Activated B cell treated with CpG ODN at 0.5 μM for 24 hours (primary cell): ENCODE measurements around the gene TNKS2. TPM values are rescaled to one million over a fixed set of nuclear protein-coding genes. Genes with fewer than 3 reads are reported as not detected.

Experiments used
- ATAC-seq: fragments of 200-7000 bp; cut with Tn5 transposase; one replicate; pipeline ENCODE4 v1.10.0; 2021; ENCODE audit warnings: low read depth, mild to moderate bottlenecking, moderate library complexity
- CTCF ChIA-PET: fragments of 350-600 bp; sonication (Branson Sonifier 250); formaldehyde crosslinking; loops from one replicate; lab custom pipeline; 2021; ENCODE audit warnings: antibody characterized with exemption; lab: Charles Lee
- POLR2A ChIA-PET: fragments of 350-600 bp; sonication (Branson Sonifier 250); formaldehyde crosslinking; loops from one replicate; lab custom pipeline; 2021; ENCODE audit warnings: antibody characterized with exemption; lab: Charles Lee
- DNase-seq: peaks from one replicate; pipeline ENCODE4 v3.0.0; 2022
- H3K27ac Mint-ChIP-seq: one replicate; pipeline ENCODE4 v1.8.0; 2020; ENCODE audit warnings: mixed read lengths
- H3K27me3 Mint-ChIP-seq: one replicate; pipeline ENCODE4 v1.8.0; 2021; ENCODE audit warnings: mixed read lengths
- H3K36me3 Mint-ChIP-seq: one replicate; pipeline ENCODE4 v1.8.0; 2021; ENCODE audit warnings: low read depth, mixed read lengths
- H3K4me1 Mint-ChIP-seq: one replicate; pipeline ENCODE4 v1.8.0; 2021; ENCODE audit warnings: mixed read lengths
- H3K4me3 Mint-ChIP-seq: one replicate; pipeline ENCODE4 v1.8.0; 2020; ENCODE audit warnings: mild to moderate bottlenecking, mixed read lengths
- H3K9me3 Mint-ChIP-seq: one replicate; pipeline ENCODE4 v1.8.0; 2020; ENCODE audit warnings: mixed read lengths
- intact Hi-C: fragments of 100-400 bp; cut with micrococcal nuclease; formaldehyde crosslinking; loops from one replicate; pipeline ENCODE4 v1.15.1; 2024
- total RNA-seq: library from RNA; stranded (reverse); gene quantifications from 2 replicates; pipeline ENCODE4 v1.2.3, GENCODE V29; 2022
- TF ChIP-seq, protein P1 (sequence below): fragments of 200-600 bp; IDR thresholded peaks from one replicate; pipeline ENCODE4 v1.8.0; 2022; ENCODE audit warnings: antibody characterized with exemption, mild to moderate bottlenecking

Gene TNKS2
- total RNA-seq, 1 donor from 2014 or later, result 33.1 TPM

DNA sequence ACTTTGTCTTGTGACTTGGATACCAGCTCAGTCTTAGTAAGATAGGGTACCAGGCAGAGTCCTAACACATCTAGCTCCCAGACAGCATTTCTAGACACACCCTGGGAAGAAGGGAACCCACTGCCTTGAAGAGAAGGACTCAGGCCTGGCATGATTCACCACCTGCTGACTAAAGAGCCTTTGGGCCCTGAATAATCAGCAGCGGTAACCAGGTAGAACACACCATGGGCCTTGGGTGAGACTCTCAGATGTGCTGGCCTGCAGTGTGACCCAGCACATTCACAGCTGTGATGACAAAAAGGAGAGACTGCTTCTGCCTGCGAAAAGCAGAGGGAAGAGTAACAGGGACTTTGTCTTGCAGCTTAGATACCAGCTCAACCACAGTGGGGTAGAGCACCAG lies 10.4 kb upstream of the TNKS2 start:
- DNase-seq (no peak), ATAC-seq (no peak)
- intact Hi-C loops, result no loop called here
- no peaks in the 10 kb centered on the region for H3K9me3 Mint-ChIP-seq
- H3K27me3 Mint-ChIP-seq, result no peaks in the 10 kb centered on the region
- CTCF ChIA-PET, result no interaction called here
- TF ChIP-seq, protein P1, sequence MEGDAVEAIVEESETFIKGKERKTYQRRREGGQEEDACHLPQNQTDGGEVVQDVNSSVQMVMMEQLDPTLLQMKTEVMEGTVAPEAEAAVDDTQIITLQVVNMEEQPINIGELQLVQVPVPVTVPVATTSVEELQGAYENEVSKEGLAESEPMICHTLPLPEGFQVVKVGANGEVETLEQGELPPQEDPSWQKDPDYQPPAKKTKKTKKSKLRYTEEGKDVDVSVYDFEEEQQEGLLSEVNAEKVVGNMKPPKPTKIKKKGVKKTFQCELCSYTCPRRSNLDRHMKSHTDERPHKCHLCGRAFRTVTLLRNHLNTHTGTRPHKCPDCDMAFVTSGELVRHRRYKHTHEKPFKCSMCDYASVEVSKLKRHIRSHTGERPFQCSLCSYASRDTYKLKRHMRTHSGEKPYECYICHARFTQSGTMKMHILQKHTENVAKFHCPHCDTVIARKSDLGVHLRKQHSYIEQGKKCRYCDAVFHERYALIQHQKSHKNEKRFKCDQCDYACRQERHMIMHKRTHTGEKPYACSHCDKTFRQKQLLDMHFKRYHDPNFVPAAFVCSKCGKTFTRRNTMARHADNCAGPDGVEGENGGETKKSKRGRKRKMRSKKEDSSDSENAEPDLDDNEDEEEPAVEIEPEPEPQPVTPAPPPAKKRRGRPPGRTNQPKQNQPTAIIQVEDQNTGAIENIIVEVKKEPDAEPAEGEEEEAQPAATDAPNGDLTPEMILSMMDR, result no peak
- no peaks in the 10 kb centered on the region for H3K36me3 Mint-ChIP-seq
- POLR2A ChIA-PET, result no interaction called here
- no peaks in the 10 kb centered on the region for H3K4me1 Mint-ChIP-seq
- H3K27ac Mint-ChIP-seq, result no peak overlapping the region
- no peak overlapping the region for H3K4me3 Mint-ChIP-seq

GRCh38 chr10:91788527-91788926 lies 9.7 kb upstream of the TNKS2 start:
- intact Hi-C loops, result no loop called here
- Mint-ChIP-seq H3K9me3 (no peaks in the 10 kb centered on the region), H3K27me3 (no peaks in the 10 kb centered on the region), H3K36me3 (no peaks in the 10 kb centered on the region), H3K4me3 (no peak overlapping the region), H3K27ac (no peak overlapping the region), H3K4me1 (no peaks in the 10 kb centered on the region)
- ChIA-PET POLR2A (no interaction called here), CTCF (no interaction called here)
- TF ChIP-seq, protein P1, result no peak
- ATAC-seq (no peak), DNase-seq (no peak)

DNA sequence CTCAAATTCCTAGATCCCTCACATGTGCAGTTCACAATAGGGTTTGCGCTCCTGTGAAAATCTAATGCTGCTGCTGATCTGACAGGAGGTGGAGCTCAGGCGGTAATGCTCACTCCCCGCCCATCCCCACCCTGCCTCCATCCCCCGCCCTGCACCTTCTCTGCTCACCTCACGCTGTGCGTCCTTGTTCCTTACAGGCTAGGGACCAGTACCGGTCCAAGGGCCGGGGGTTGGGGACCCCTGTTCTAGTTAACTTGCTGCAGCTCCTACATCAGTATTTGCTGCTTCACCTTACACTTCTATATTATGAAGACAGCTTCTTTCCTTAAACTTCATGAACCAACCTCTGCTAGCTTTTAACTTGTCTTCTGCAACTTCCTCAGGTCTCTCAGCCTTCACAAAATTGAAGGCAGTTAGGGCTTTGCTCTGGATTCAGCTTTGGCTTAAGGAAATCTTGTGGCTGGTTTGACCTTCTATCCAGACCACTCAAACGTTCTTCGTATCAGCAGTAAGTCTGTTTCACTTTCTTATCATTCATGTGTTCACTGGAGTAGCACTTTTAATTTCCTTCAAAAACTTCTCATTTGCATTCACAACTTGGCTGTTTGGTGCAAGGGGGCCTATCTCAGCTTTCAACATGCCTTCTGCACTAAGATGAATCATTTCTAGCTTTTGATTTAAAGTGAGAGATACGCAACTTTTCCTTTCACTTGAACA lies 1.7 kb upstream of the TNKS2 start:
- ATAC-seq (peak; percentile 47), DNase-seq (peak; percentile 20)
- TF ChIP-seq, protein P1, result no peak
- H3K4me3 Mint-ChIP-seq, result peak overlapping the region; percentile 87
- H3K27me3 Mint-ChIP-seq, result no peaks in the 10 kb centered on the region
- H3K9me3 Mint-ChIP-seq, result no peaks in the 10 kb centered on the region
- peaks cover 27% of the 10 kb centered on the region for H3K36me3 Mint-ChIP-seq
- ChIA-PET CTCF (interaction anchor here (0.8 to 1.8 kb wide), 2 partner anchors 38 to 112 kb away, joined by 3 to 9 read pairs; partner anchors contain the start of gene FGFBP3), POLR2A (interaction anchor here (1.1 to 4.3 kb wide), 5 partner anchors 13 to 795 kb away, joined by 3 to 28 read pairs (median 7); partner anchors contain the start of gene BTAF1)
- peaks cover 51% of the 10 kb centered on the region for H3K4me1 Mint-ChIP-seq
- intact Hi-C loops, result loop anchor here (5.0 to 10.0 kb wide), 6 partner anchors 572 to 1909 kb away; partner anchors contain the start of genes EXOC6, IDE and PCGF5
- peak overlapping the region; percentile 97 for H3K27ac Mint-ChIP-seq

GRCh38 chr10:91797048-91797690 lies 1.1 kb upstream of the TNKS2 start:
- Mint-ChIP-seq H3K4me3 (peak overlapping the region; percentile 87), H3K4me1 (peaks cover 58% of the 10 kb centered on the region), H3K9me3 (no peaks in the 10 kb centered on the region), H3K27ac (peak overlapping the region; percentile 97), H3K36me3 (peaks cover 29% of the 10 kb centered on the region), H3K27me3 (no peaks in the 10 kb centered on the region)
- TF ChIP-seq, protein P1, result no peak
- ChIA-PET CTCF (interaction anchor here (0.8 to 1.8 kb wide), 2 partner anchors 38 to 111 kb away, joined by 3 to 9 read pairs; partner anchors contain the start of gene FGFBP3), POLR2A (interaction anchor here (1.0 to 4.3 kb wide), 5 partner anchors 111 to 794 kb away, joined by 3 to 28 read pairs (median 7); partner anchors contain the start of gene BTAF1)
- DNase-seq, result no peak
- no peak for ATAC-seq
- intact Hi-C loops, result loop anchor here (5.0 to 10.0 kb wide), 6 partner anchors 572 to 1910 kb away; partner anchors contain the start of genes EXOC6, IDE and PCGF5
